Choroid plexus epithelial cell (primary cell): ENCODE data around the gene TRAK1.

ENCODE experiments used
- DNase-seq: peaks from one replicate; pipeline ENCODE4 v3.0.0-alpha.2; 2010; ENCODE audit warnings: low read depth
- H3K4me3 ChIP-seq: 2 replicates; pipeline ENCODE4 v1.5.1; 2011; ENCODE audit warnings: low read depth, mild to moderate bottlenecking, control low read depth, low read length, moderate library complexity
- CTCF ChIP-seq: conservative IDR thresholded peaks from 2 replicates; pipeline ENCODE4 v1.5.1; 2011; ENCODE audit warnings: low read depth, mild to moderate bottlenecking, control low read depth, inconsistent platforms, low read length, moderate library complexity

The TRAK1 gene

GRCh38 chr3:42226470-42227425 is 135.6 kb downstream of the TRAK1 start:
- no peak for TF ChIP-seq CTCF
- DNase-seq = no peak

GRCh38 chr3:42228796-42229195 is 137.6 kb downstream of the TRAK1 start:
- H3K4me3 ChIP-seq = no peak overlapping the region
- TF ChIP-seq CTCF = peak; percentile 47
- peak; percentile 49 for DNase-seq

More at GRCh38 chr3:42226470-42227425, 135.6 kb downstream of the TRAK1 start:
- H3K4me3 ChIP-seq = no peak overlapping the region

- DNase-seq = no peak
- no peak for TF ChIP-seq CTCF
- H3K4me3 ChIP-seq = no peak overlapping the region
Observed at GRCh38 chr3:42229266-42229941, 138.2 kb downstream of the TRAK1 start.

GRCh38 chr3:42229942-42230688 is 139.0 kb downstream of the TRAK1 start:
- peak; percentile 73 for TF ChIP-seq CTCF
- H3K4me3 ChIP-seq = no peak overlapping the region
- DNase-seq = peak; percentile 73

- TF ChIP-seq CTCF = no peak
- H3K4me3 ChIP-seq = no peak overlapping the region
- DNase-seq = no peak
Observed at GRCh38 chr3:42230860-42231259, 139.7 kb downstream of the TRAK1 start.

- no peak overlapping the region for H3K4me3 ChIP-seq
- no peak for DNase-seq
Observed at GRCh38 chr3:42235532-42235931, 144.4 kb downstream of the TRAK1 start.

More at GRCh38 chr3:42235532-42235931, 144.4 kb downstream of the TRAK1 start:
- no peak for TF ChIP-seq CTCF
